Fibroblast of the aortic adventitia (primary cell): Measurements from ENCODE around the gene UBE2G2. TPM values are rescaled to one million over a fixed set of nuclear protein-coding genes. Genes with fewer than 3 reads are reported as not detected.

Experiments
- DNase-seq: peaks from one replicate; pipeline ENCODE4 v3.0.0-alpha.2; 2010; ENCODE audit warnings: low read depth
- H3K4me3 ChIP-seq: 2 replicates; pipeline ENCODE4 v1.5.1; 2011; ENCODE audit warnings: low read depth, mild to moderate bottlenecking, control low read depth, low read length, moderate library complexity
- total RNA-seq: library from RNA; depleted of rRNA; stranded (reverse); fragments of >200 nt; gene quantifications from 2 replicates; pipeline ENCODE4 v1.2.3, GENCODE V29; 2012; ENCODE audit warnings: low replicate concordance
- TF ChIP-seq, protein P1 (sequence below): IDR thresholded peaks from 2 replicates; pipeline ENCODE4 v1.5.1; 2011; ENCODE audit warnings: mild to moderate bottlenecking, low read length, control low read depth, inconsistent platforms; ENCODE audit not compliant: insufficient read depth

Gene UBE2G2
- total RNA-seq, 1 donor: 64.2 TPM

- TF ChIP-seq, protein P1, sequence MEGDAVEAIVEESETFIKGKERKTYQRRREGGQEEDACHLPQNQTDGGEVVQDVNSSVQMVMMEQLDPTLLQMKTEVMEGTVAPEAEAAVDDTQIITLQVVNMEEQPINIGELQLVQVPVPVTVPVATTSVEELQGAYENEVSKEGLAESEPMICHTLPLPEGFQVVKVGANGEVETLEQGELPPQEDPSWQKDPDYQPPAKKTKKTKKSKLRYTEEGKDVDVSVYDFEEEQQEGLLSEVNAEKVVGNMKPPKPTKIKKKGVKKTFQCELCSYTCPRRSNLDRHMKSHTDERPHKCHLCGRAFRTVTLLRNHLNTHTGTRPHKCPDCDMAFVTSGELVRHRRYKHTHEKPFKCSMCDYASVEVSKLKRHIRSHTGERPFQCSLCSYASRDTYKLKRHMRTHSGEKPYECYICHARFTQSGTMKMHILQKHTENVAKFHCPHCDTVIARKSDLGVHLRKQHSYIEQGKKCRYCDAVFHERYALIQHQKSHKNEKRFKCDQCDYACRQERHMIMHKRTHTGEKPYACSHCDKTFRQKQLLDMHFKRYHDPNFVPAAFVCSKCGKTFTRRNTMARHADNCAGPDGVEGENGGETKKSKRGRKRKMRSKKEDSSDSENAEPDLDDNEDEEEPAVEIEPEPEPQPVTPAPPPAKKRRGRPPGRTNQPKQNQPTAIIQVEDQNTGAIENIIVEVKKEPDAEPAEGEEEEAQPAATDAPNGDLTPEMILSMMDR: no peak
- no peak overlapping the region for H3K4me3 ChIP-seq
- DNase-seq: no peak
Observed at GRCh38 chr21:44795342-44795741, 6.3 kb downstream of the UBE2G2 start.

- DNase-seq: no peak
- H3K4me3 ChIP-seq: no peak overlapping the region
- TF ChIP-seq, protein P1: no peak
Observed at GRCh38 chr21:44793592-44794374, 7.8 kb downstream of the UBE2G2 start.

GRCh38 chr21:44792702-44793591 lies 8.7 kb downstream of the UBE2G2 start:
- peak; percentile 72 for DNase-seq
- TF ChIP-seq, protein P1: peak; percentile 77
- no peak overlapping the region for H3K4me3 ChIP-seq

DNA sequence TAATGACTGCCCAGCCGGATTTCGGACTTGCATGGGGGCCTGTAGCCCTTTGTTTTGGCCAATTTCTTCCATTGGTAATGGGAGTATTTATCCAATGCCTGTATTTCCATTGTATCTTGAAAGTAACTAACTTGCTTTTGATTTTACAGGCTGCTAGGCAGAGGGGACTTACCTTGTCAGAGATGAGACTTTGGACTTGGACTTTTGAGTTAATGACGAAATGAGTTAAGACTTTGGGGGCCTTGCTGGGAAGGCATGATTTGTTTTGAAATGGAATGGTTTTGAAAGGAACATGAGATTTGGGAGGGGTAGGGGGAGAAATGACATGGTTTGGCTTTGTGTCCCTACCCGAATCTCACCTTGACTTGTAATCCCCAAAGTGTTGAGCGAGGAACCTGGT lies 9.6 kb downstream of the UBE2G2 start:
- H3K4me3 ChIP-seq: no peak overlapping the region
- DNase-seq: no peak
- TF ChIP-seq, protein P1: no peak

DNA sequence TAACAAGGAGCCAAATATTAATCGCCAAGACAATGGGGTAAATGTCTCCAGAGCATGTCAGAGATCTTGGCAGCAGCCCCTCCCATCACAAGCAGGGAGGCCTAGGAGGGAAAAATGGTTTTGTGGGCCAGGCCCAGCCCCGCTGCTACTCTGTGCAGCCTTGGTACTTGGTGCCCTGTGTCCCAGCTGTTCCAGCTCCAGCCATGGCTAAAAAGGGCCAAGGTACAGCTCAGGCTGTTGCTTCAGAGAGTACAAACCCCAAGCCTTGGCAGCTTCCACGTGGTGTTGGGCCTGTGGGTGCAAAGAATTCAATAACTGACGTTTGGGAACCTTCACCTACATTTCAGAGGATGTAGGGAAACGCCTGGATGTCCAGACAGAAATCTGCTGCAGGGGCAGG lies 10.4 kb downstream of the UBE2G2 start:
- TF ChIP-seq, protein P1: no peak
- no peak overlapping the region for H3K4me3 ChIP-seq
- DNase-seq: peak; percentile 53

GRCh38 chr21:44790368-44790767 lies 11.3 kb downstream of the UBE2G2 start:
- H3K4me3 ChIP-seq: no peak overlapping the region
- no peak for DNase-seq
- TF ChIP-seq, protein P1: no peak
